Esophagus muscularis mucosa (tissue), 4 donors: ENCODE data around the gene TMEM121. TPM values are rescaled to one million over a fixed set of nuclear protein-coding genes. Genes with fewer than 3 reads are reported as not detected.
"Not testable (repeated sequence)": the region's sequence is repeated elsewhere in the genome, so short reads cannot be mapped to it uniquely, and the experiment has no call there.

ENCODE experiments used
- DNase-seq: peaks from one replicate; pipeline ENCODE4 v3.0.0-alpha.2; 2017; ENCODE audit errors: extremely low spot score
- H3K27ac ChIP-seq, 4 donors: fragments of 200-600 bp; sonication (generic); replicated peaks in 1 of 4; 1 replicate in 3 of 4; 2 replicates in 1 of 4; pipeline ENCODE4 v1.5.1; 2016 to 2019; ENCODE audit warnings: mild to moderate bottlenecking in 1 of 4
- H3K27me3 ChIP-seq, 4 donors: fragments of 200-600 bp; sonication (generic); one replicate each; pipeline versions ENCODE4 v1.5.1 to v1.6.0; 2016 to 2019
- H3K36me3 ChIP-seq, 4 donors: fragments of 200-600 bp; sonication (generic); one replicate each; pipeline ENCODE4 v1.5.1; 2016 to 2019
- H3K4me1 ChIP-seq, 4 donors: fragments of 200-600 bp; sonication (generic); one replicate each; pipeline ENCODE4 v1.5.1; 2016 to 2019
- H3K4me3 ChIP-seq, 4 donors: fragments of 200-600 bp; sonication (generic); 1 replicate in 2 of 4; 2 replicates in 2 of 4; pipeline ENCODE4 v1.5.1; 2016 to 2019; ENCODE audit warnings: mild to moderate bottlenecking in 4 of 4, moderate library complexity in 1 of 4
- H3K9me3 ChIP-seq, 4 donors: fragments of 200-600 bp; sonication (generic); 1 replicate in 3 of 4; 2 replicates in 1 of 4; pipeline ENCODE4 v1.5.1; 2016 to 2019
- CTCF ChIP-seq, 3 experiments: fragments of 200-600 bp in 2 of 3; fragments of 450-650 bp in 1 of 3; sonication (generic) in 2 of 3; IDR thresholded peaks; one replicate each; pipeline ENCODE4 v1.5.1; 2017 to 2019; ENCODE audit warnings: antibody characterized with exemption in 3 of 3, mild to moderate bottlenecking in 2 of 3, moderate library complexity in 1 of 3
- EP300 ChIP-seq: sonication (generic); formaldehyde crosslinking; IDR thresholded peaks from one replicate; pipeline ENCODE4 v1.6.1; 2017; ENCODE audit warnings: antibody characterized with exemption
- POLR2A ChIP-seq: fragments of 450-650 bp; IDR thresholded peaks from one replicate; pipeline ENCODE4 v1.6.1; 2017; ENCODE audit warnings: antibody characterized with exemption, moderate library complexity, mild to moderate bottlenecking, low read depth
- POLR2AphosphoS5 ChIP-seq, 2 donors: sonication (generic); formaldehyde crosslinking; IDR thresholded peaks; one replicate each; pipeline ENCODE4 v1.6.1; 2017; ENCODE audit warnings: antibody characterized with exemption in 2 of 2
- WGBS: methylation state at CpG from one replicate; pipeline ENCODE4 v1.1.5; 2018; 5-methylcytosine and 5-hydroxymethylcytosine counted together
- intact Hi-C: fragments of 100-400 bp; cut with DNase I; formaldehyde crosslinking; loops from one replicate; pipeline ENCODE4 v1.15.1; 2023
- total RNA-seq, 4 donors: library from RNA; depleted of rRNA; stranded (reverse); fragments of >200 nt; gene quantifications; one replicate each; pipeline versions ENCODE4 v1.1.0 to v1.2.1, GENCODE V29; 2016

The TMEM121 gene
- total RNA-seq, 4 donors from 2014 or later = 2.9 to 13.0 (median 5.4) TPM

- DNase-seq, H3K4me3 ChIP-seq, H3K4me1 ChIP-seq, H3K27ac ChIP-seq, H3K36me3 ChIP-seq, H3K9me3 ChIP-seq: not testable (repeated sequence)
- intact Hi-C loops = loop anchor here (5.0 kb wide), 1 partner anchor 389 kb away; no protein-coding TSS in a partner anchor
- 71% methylated on average over 13 of the region's 28 CpGs for WGBS
- peaks cover 0 to 31% (median 0%) of the 10 kb centered on the region in 4 donors for H3K27me3 ChIP-seq
- TF ChIP-seq CTCF (IDR thresholded peaks at IDR 0.05) = peak in 2 of 3 experiments; percentile 38
Measured at GRCh38 chr14:105558449-105559154, 32.2 kb downstream of the TMEM121 start.

- peaks cover 0 to 26% (median 0%) of the 10 kb centered on the region in 4 donors for H3K27me3 ChIP-seq
- H3K4me3 ChIP-seq = peak overlapping the region in 1 of 4 donors; percentile 14
- intact Hi-C loops = loop anchor here (5.0 to 10.0 kb wide), 2 partner anchors 125 to 388 kb away; no protein-coding TSS in a partner anchor
- H3K4me1 ChIP-seq, H3K9me3 ChIP-seq, DNase-seq, H3K36me3 ChIP-seq, H3K27ac ChIP-seq: not testable (repeated sequence)
- WGBS = no CpG with 5 or more reads among the region's 49 CpGs
Measured at GRCh38 chr14:105559384-105560047, 33.1 kb downstream of the TMEM121 start.

- WGBS = no CpG with 5 or more reads among the region's 27 CpGs
- intact Hi-C loops = loop anchor here (10.0 kb wide), 1 partner anchor 125 kb away; no protein-coding TSS in a partner anchor
- H3K4me1 ChIP-seq, H3K27ac ChIP-seq, H3K36me3 ChIP-seq, DNase-seq, H3K9me3 ChIP-seq, H3K4me3 ChIP-seq: not testable (repeated sequence)
- H3K27me3 ChIP-seq = peaks cover 0 to 26% (median 0%) of the 10 kb centered on the region in 4 donors
Measured at GRCh38 chr14:105560048-105560669, 33.8 kb downstream of the TMEM121 start.

- H3K4me1 ChIP-seq, H3K27ac ChIP-seq, H3K36me3 ChIP-seq, H3K4me3 ChIP-seq, DNase-seq, H3K9me3 ChIP-seq: not testable (repeated sequence)
- intact Hi-C loops = loop anchor here (10.0 kb wide), 1 partner anchor 123 kb away; no protein-coding TSS in a partner anchor
- H3K27me3 ChIP-seq = peaks cover 0 to 17% (median 0%) of the 10 kb centered on the region in 4 donors
- 86% methylated on average over 7 of the region's 14 CpGs for WGBS
Measured at GRCh38 chr14:105561345-105561744, 35.0 kb downstream of the TMEM121 start.

- DNase-seq = no peak
- intact Hi-C loops = loop anchor here (10.0 kb wide), 1 partner anchor 122 kb away; no protein-coding TSS in a partner anchor
- WGBS = 93% methylated on average over 4 of the region's 4 CpGs
Measured at GRCh38 chr14:105562713-105563346, 36.4 kb downstream of the TMEM121 start.

More at GRCh38 chr14:105562713-105563346, 36.4 kb downstream of the TMEM121 start:
- no peak for TF ChIP-seq POLR2A
- TF ChIP-seq EP300 = no peak
- no peak for TF ChIP-seq CTCF (IDR thresholded peaks at IDR 0.05)
- no peak for TF ChIP-seq POLR2AphosphoS5 (IDR thresholded peaks at IDR 0.05)
- H3K27ac ChIP-seq = no peak overlapping the region
- H3K4me1 ChIP-seq = peaks cover 0 to 5% (median 2%) of the 10 kb centered on the region in 4 donors
- H3K4me3 ChIP-seq = no peak overlapping the region
- no peaks in the 10 kb centered on the region for H3K36me3 ChIP-seq
- no peaks in the 10 kb centered on the region for H3K9me3 ChIP-seq
- H3K27me3 ChIP-seq = peaks cover 0 to 10% (median 0%) of the 10 kb centered on the region in 4 donors
